HCT116 (cell line): ENCODE results near the gene MAP6D1. TPM values are rescaled to one million over a fixed set of nuclear protein-coding genes. Genes with fewer than 3 reads are reported as not detected.

Source experiments
- ATAC-seq: fragments of 200-7000 bp; cut with Tn5 transposase; 2 replicates; pipeline ENCODE4 v1.9.1; 2020; ENCODE audit warnings: mild to moderate bottlenecking, moderate library complexity
- BruUV-seq: library from RNA; stranded (reverse); fragments of 400-500 nt; replicated peaks from 2 replicates; lab custom pipeline; 2021; lab: Mats Ljungman, UMichigan
- CTCF ChIA-PET: fragments of 300-600 bp; sonication (Branson Sonifier 250); formaldehyde crosslinking; loops from one replicate; lab custom pipeline; 2021; ENCODE audit warnings: antibody characterized with exemption; lab: Charles Lee
- POLR2A ChIA-PET: fragments of 300-600, 350-600 bp; sonication (Branson Sonifier 250); formaldehyde crosslinking; loops from one replicate; lab custom pipeline; 2021; ENCODE audit warnings: antibody characterized with exemption; lab: Charles Lee
- RAD21 ChIA-PET, 2 experiments: fragments of 300-600 bp; sonication (Branson Sonifier 250); formaldehyde crosslinking; loops; one replicate each; lab custom pipeline; 2023; ENCODE audit warnings: low total read pairs in 2 of 2; ENCODE audit not compliant: uncharacterized antibody in 2 of 2, unreplicated experiment in 2 of 2, low non-redundant PET in 1 of 2; lab: Charles Lee
- DNase-seq: peaks from one replicate; pipeline ENCODE4 v3.0.0-alpha.2; 2010; ENCODE audit warnings: low read depth, low spot score
- H2AFZ ChIP-seq: fragments of 200-600 bp; shearing (Covaris generic), sonication (generic); 2 replicates; pipeline ENCODE4 v1.6.1; 2017; ENCODE audit warnings: low read depth, mixed run types, mixed read lengths, antibody characterized with exemption, low read length; ENCODE audit not compliant: poor library complexity, severe bottlenecking
- H3K27ac ChIP-seq: 2 replicates; pipeline ENCODE4 v1.5.1; 2012; ENCODE audit warnings: low read depth, low read length
- H3K27me3 ChIP-seq: fragments of 200-600 bp; sonication (generic); 2 replicates; pipeline ENCODE4 v1.6.1; 2016; ENCODE audit warnings: mixed run types, low read length, mixed read lengths; ENCODE audit not compliant: insufficient read depth
- H3K36me3 ChIP-seq, 2 experiments: fragments of 200-500 bp in 1 of 2; fragments of 200-600 bp in 1 of 2; sonication (Bioruptor generic) in 1 of 2; sonication (generic) in 1 of 2; 2 replicates each; pipeline versions ENCODE4 v1.5.1 to v1.6.1; 2014 to 2016; ENCODE audit warnings: low read length in 2 of 2, inconsistent platforms in 1 of 2, mixed read lengths in 1 of 2, mixed run types in 1 of 2; ENCODE audit not compliant: insufficient read depth in 2 of 2, control insufficient read depth in 1 of 2
- H3K4me1 ChIP-seq, 2 experiments: fragments of 200-600 bp in 1 of 2; sonication (generic) in 1 of 2; 2 replicates each; pipeline versions ENCODE4 v1.5.1 to v1.6.1; 2012 to 2017; ENCODE audit warnings: low read length in 2 of 2, inconsistent platforms in 1 of 2, mild to moderate bottlenecking in 1 of 2, mixed read lengths in 1 of 2, mixed run types in 1 of 2, moderate library complexity in 1 of 2; ENCODE audit not compliant: insufficient read depth in 2 of 2, control insufficient read depth in 1 of 2
- H3K4me2 ChIP-seq: fragments of 200-600 bp; sonication (generic); 2 replicates; pipeline ENCODE4 v1.6.1; 2017; ENCODE audit warnings: mixed run types, low read length, mixed read lengths
- H3K4me3 ChIP-seq, 2 experiments: fragments of 200-600 bp in 1 of 2; sonication (generic) in 1 of 2; replicated peaks in 1 of 2; 2 replicates each; pipeline ENCODE4 v1.5.1; 2011 to 2016; ENCODE audit warnings: low read length in 2 of 2, control low read depth in 1 of 2, low read depth in 1 of 2, mild to moderate bottlenecking in 1 of 2, mixed read lengths in 1 of 2, mixed run types in 1 of 2
- H3K79me2 ChIP-seq: fragments of 200-600 bp; sonication (generic); 2 replicates; pipeline ENCODE4 v1.6.1; 2017; ENCODE audit warnings: mild to moderate bottlenecking, mixed run types, low read length, moderate library complexity, mixed read lengths; ENCODE audit not compliant: insufficient read depth
- H3K9ac ChIP-seq: fragments of 200-600 bp; sonication (generic); 2 replicates; pipeline ENCODE4 v1.6.1; 2016; ENCODE audit warnings: low read length, mixed read lengths
- H3K9me2 ChIP-seq: fragments of 200-600 bp; sonication (generic), shearing (Covaris generic); 2 replicates; pipeline ENCODE4 v1.6.1; 2017; ENCODE audit warnings: mixed run types, mild to moderate bottlenecking, moderate library complexity; ENCODE audit not compliant: insufficient read depth
- H3K9me3 ChIP-seq, 2 experiments: fragments of 200-500 bp in 1 of 2; fragments of 200-600 bp in 1 of 2; sonication (Bioruptor generic) in 1 of 2; sonication (generic) in 1 of 2; 2 replicates each; pipeline ENCODE4 v1.6.1; 2014 to 2017; ENCODE audit warnings: low read length in 2 of 2, mixed read lengths in 2 of 2, inconsistent platforms in 1 of 2, low read depth in 1 of 2, mild to moderate bottlenecking in 1 of 2, mixed run types in 1 of 2, moderate library complexity in 1 of 2; ENCODE audit not compliant: control insufficient read depth in 1 of 2, insufficient read depth in 1 of 2
- H4K20me1 ChIP-seq: fragments of 200-600 bp; sonication (generic), shearing (Covaris generic); 2 replicates; pipeline ENCODE4 v1.6.1; 2017; ENCODE audit warnings: mixed run types, mild to moderate bottlenecking, moderate library complexity; ENCODE audit not compliant: insufficient read depth
- CBX3 ChIP-seq: IDR thresholded peaks from 2 replicates; pipeline ENCODE4 v1.6.1; 2012; ENCODE audit warnings: low read depth
- CEBPB ChIP-seq: IDR thresholded peaks from 2 replicates; pipeline ENCODE4 v1.6.1; 2012; ENCODE audit warnings: low read depth
- EGR1 ChIP-seq: IDR thresholded peaks from 2 replicates; pipeline ENCODE4 v1.6.1; 2012; ENCODE audit warnings: low read depth
- ELF1 ChIP-seq: IDR thresholded peaks from 2 replicates; pipeline ENCODE4 v1.6.1; 2012; ENCODE audit warnings: low read depth, borderline replicate concordance
- EZH2 ChIP-seq: fragments of 200-600 bp; sonication (generic); IDR thresholded peaks from 2 replicates; pipeline ENCODE4 v1.6.1; 2017; ENCODE audit warnings: antibody characterized with exemption, mixed run types
- EZH2phosphoT487 ChIP-seq: fragments of 200-600 bp; IDR thresholded peaks from 2 replicates; pipeline ENCODE4 v1.6.1; 2018; ENCODE audit warnings: antibody characterized with exemption, borderline replicate concordance
- JUND ChIP-seq: IDR thresholded peaks from 2 replicates; pipeline ENCODE4 v1.6.1; 2012
- POLR2A ChIP-seq: IDR thresholded peaks from 2 replicates; pipeline ENCODE4 v1.7.0; 2011; ENCODE audit warnings: borderline replicate concordance; ENCODE audit not compliant: insufficient read depth, insufficient read length; ENCODE audit errors: extremely low read depth
- POLR2AphosphoS5 ChIP-seq: IDR thresholded peaks from 2 replicates; pipeline ENCODE4 v1.6.1; 2011; ENCODE audit warnings: mild to moderate bottlenecking, low read depth, low read length, moderate library complexity
- RAD21 ChIP-seq: IDR thresholded peaks from 2 replicates; pipeline ENCODE4 v1.6.1; 2012; ENCODE audit warnings: low read depth, mild to moderate bottlenecking
- REST ChIP-seq: IDR thresholded peaks from 2 replicates; pipeline ENCODE4 v1.6.1; 2012; ENCODE audit warnings: low read depth
- SIN3A ChIP-seq: IDR thresholded peaks from 2 replicates; pipeline ENCODE4 v1.6.1; 2012; ENCODE audit warnings: low read depth
- SP1 ChIP-seq: IDR thresholded peaks from 2 replicates; pipeline ENCODE4 v1.6.1; 2012; ENCODE audit warnings: low read depth
- SRF ChIP-seq: IDR thresholded peaks from 2 replicates; pipeline ENCODE4 v1.6.1; 2012; ENCODE audit warnings: low read depth
- TCF7L2 ChIP-seq: IDR thresholded peaks from 2 replicates; pipeline ENCODE4 v1.7.0; 2011; ENCODE audit warnings: borderline replicate concordance, inconsistent platforms; ENCODE audit not compliant: insufficient read depth, insufficient read length; ENCODE audit errors: extremely low read depth
- YY1 ChIP-seq: IDR thresholded peaks from 2 replicates; pipeline ENCODE4 v1.6.1; 2011; ENCODE audit warnings: low read length, low read depth, moderate library complexity, mild to moderate bottlenecking; ENCODE audit not compliant: insufficient replicate concordance; ENCODE audit errors: extremely low read depth
- ZBTB33 ChIP-seq: IDR thresholded peaks from 2 replicates; pipeline ENCODE4 v1.6.1; 2011; ENCODE audit warnings: mild to moderate bottlenecking, low read length, moderate library complexity; ENCODE audit not compliant: insufficient replicate concordance; ENCODE audit errors: extremely low read depth
- ZFX ChIP-seq: fragments of 450-650 bp; IDR thresholded peaks from 2 replicates; pipeline ENCODE4 v1.6.1; 2017
- intact Hi-C: fragments of 100-400 bp; cut with micrococcal nuclease; formaldehyde crosslinking; loops from 2 replicates; pipeline ENCODE4 v1.10.0; 2022
- total RNA-seq: library from RNA; stranded (reverse); gene quantifications from one replicate; pipeline ENCODE4 v1.2.1, GENCODE V29; 2021; ENCODE audit not compliant: unreplicated experiment
- TF ChIP-seq, protein P1 (sequence below), 3 experiments: fragments of 200-600 bp in 1 of 3; sonication (generic) in 1 of 3; IDR thresholded peaks in 2 of 3; conservative IDR thresholded peaks in 1 of 3; 2 replicates each; pipeline ENCODE4 v1.5.1; 2012 to 2017; ENCODE audit warnings: low read depth in 2 of 3, low read length in 2 of 3, antibody characterized with exemption in 1 of 3, borderline replicate concordance in 1 of 3, control low read depth in 1 of 3, mild to moderate bottlenecking in 1 of 3, mixed read lengths in 1 of 3, mixed run types in 1 of 3, moderate library complexity in 1 of 3; ENCODE audit not compliant: insufficient read depth in 1 of 3

Gene MAP6D1
- total RNA-seq, 1 experiment from 2014 or later: 5.3 TPM

DNA sequence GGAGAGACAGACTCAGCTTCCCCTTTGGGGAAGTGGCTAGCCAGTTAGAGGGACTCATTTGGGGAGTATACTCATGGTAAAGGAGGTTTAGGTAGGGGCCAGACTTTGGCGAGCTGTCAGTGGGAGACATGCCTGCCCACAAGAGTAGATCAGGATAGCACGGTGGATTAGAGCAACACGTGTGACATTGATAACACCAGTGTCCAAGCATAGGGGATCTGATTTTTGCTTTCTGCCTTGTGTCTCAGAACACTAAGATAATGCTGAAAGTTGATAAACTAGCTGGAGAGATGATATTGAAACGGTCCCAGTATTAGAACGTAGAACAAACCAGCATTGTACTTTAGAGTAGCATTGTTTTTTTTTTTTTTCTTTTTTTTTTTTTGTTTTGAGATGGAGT is 25.9 kb downstream of the MAP6D1 start:
- Histone ChIP-seq H2AFZ (no peak overlapping the region), H3K9me2 (no peaks in the 10 kb centered on the region), H3K4me2 (no peak overlapping the region)
- POLR2A ChIA-PET: no interaction called here
- RAD21 ChIA-PET: no interaction called here
- DNase-seq: no peak
- TF ChIP-seq ZFX: no peak
- TF ChIP-seq JUND: no peak
- TF ChIP-seq POLR2A: no peak
- TF ChIP-seq YY1: no peak
- TF ChIP-seq RAD21: no peak
- no peak for TF ChIP-seq ELF1
- no peak for TF ChIP-seq CEBPB
- TF ChIP-seq EZH2phosphoT487: no peak
- TF ChIP-seq EZH2: no peak
- TF ChIP-seq TCF7L2: no peak
- no peak for TF ChIP-seq SIN3A
- no peak for TF ChIP-seq POLR2AphosphoS5
- no peak for TF ChIP-seq ZBTB33
- no peak for TF ChIP-seq EGR1
- TF ChIP-seq REST: no peak
- TF ChIP-seq SRF: no peak
- TF ChIP-seq CBX3: no peak
- TF ChIP-seq, protein P1, sequence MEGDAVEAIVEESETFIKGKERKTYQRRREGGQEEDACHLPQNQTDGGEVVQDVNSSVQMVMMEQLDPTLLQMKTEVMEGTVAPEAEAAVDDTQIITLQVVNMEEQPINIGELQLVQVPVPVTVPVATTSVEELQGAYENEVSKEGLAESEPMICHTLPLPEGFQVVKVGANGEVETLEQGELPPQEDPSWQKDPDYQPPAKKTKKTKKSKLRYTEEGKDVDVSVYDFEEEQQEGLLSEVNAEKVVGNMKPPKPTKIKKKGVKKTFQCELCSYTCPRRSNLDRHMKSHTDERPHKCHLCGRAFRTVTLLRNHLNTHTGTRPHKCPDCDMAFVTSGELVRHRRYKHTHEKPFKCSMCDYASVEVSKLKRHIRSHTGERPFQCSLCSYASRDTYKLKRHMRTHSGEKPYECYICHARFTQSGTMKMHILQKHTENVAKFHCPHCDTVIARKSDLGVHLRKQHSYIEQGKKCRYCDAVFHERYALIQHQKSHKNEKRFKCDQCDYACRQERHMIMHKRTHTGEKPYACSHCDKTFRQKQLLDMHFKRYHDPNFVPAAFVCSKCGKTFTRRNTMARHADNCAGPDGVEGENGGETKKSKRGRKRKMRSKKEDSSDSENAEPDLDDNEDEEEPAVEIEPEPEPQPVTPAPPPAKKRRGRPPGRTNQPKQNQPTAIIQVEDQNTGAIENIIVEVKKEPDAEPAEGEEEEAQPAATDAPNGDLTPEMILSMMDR (IDR thresholded peaks at IDR 0.05 in 2 of 3, conservative IDR thresholded peaks at IDR 0.05 in 1 of 3; ENCODE audit: borderline replicate concordance in 1 of 3, insufficient read depth in 1 of 3, low read depth in 2 of 3, low read length in 2 of 3): no peak
- TF ChIP-seq SP1: no peak
- TF ChIP-seq, all 23 proteins: peak for 0
- Histone ChIP-seq H3K27me3 (no peaks in the 10 kb centered on the region), H3K4me1 (no peaks in the 10 kb centered on the region), H3K9me3 (no peaks in the 10 kb centered on the region), H3K27ac (no peak overlapping the region), H3K36me3 (peaks cover 49 to 58% of the 10 kb centered on the region in 2 experiments), H4K20me1 (no peaks in the 10 kb centered on the region), H3K79me2 (no peaks in the 10 kb centered on the region), H3K9ac (no peak overlapping the region), H3K4me3 (no peak overlapping the region)
- intact Hi-C loops: no loop called here
- CTCF ChIA-PET: no interaction called here
- no TSS peak for BruUV-seq
- no peak for ATAC-seq
